D721Med (cell line): ENCODE results near the gene TMTC1.

ENCODE experiments used
- DNase-seq: peaks from one replicate; pipeline ENCODE4 v3.0.0; 2011; ENCODE audit warnings: low spot score; ENCODE audit not compliant: insufficient read length
- FAIRE-seq: peaks from 2 replicates; lab custom pipeline; 2011; peaks lifted over from hg19 to GRCh38; lab: Jason Lieb, UNC
- CTCF ChIP-seq: IDR thresholded peaks from 2 replicates; pipeline ENCODE4 v1.5.1; 2012; ENCODE audit warnings: mild to moderate bottlenecking, control low read depth; ENCODE audit not compliant: insufficient read depth; ENCODE audit errors: missing control alignments

TMTC1 gene

DNA sequence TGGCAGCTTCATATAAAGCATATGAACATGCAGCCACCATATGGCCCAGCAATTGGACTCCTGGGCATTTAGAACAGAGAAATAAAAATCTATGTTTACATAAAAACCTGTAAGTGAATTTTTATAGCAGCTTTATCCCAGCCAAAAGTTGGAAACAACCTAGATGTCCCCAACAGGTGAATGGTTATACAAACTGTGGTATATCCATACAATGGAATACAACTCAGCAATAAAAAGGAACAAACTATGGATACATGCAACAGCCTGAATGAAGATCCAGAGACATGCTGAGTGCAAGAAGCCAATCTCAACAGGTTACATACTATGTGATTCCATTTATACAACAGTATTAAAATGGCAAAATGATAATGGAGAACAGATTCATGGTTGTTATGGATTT lies 3.7 kb downstream of the TMTC1 start:
- TF ChIP-seq CTCF = no peak
- no peak for DNase-seq
- no peak for FAIRE-seq

GRCh38 chr12:29778531-29778930 lies 5.2 kb downstream of the TMTC1 start:
- DNase-seq = no peak
- TF ChIP-seq CTCF = no peak
- no peak for FAIRE-seq

DNA sequence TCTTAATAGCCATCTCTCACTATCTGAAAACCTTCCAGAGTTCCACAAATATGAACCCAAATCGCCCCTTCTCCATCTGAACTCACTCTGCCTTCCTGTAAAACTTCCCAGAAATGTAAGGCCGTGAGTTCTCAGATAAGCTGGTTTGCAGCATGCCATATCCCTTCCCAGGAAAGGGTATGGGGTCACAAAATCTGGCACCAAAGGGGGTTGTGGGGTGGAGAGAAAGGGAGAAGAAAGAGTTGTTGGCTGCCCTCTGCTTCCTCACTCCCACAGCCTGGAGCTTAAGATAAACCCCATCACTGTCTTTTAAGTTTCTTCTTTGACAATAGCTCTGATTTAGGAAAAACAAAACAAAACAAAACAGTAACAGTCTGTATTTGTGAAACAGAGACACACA lies 10.7 kb downstream of the TMTC1 start:
- DNase-seq (no peak), FAIRE-seq (no peak)
- no peak for TF ChIP-seq CTCF

DNA sequence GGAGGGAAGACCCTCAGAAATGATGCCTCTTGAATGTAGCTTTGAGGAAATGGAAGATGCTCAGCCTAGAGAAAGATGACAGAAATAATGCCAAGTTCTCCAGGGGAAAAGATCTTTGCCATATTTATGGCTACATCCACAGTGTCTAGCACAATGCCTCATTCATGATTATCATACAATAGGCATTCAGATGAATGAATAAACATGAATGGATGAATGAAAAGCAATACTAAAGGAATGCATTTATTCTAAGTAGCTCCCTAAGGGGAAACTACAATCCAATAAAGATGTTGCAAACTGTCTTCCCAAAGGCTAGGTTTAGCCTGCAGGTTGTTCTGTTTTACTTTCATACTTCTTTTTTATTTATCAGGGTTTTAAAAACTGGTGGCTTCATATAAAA lies 12.0 kb downstream of the TMTC1 start:
- FAIRE-seq (no peak), DNase-seq (no peak)
- TF ChIP-seq CTCF = no peak

- FAIRE-seq = no peak
- DNase-seq = no peak
- no peak for TF ChIP-seq CTCF
These were observed 12.6 kb downstream of the TMTC1 start for GRCh38 chr12:29771165-29771564.

DNA sequence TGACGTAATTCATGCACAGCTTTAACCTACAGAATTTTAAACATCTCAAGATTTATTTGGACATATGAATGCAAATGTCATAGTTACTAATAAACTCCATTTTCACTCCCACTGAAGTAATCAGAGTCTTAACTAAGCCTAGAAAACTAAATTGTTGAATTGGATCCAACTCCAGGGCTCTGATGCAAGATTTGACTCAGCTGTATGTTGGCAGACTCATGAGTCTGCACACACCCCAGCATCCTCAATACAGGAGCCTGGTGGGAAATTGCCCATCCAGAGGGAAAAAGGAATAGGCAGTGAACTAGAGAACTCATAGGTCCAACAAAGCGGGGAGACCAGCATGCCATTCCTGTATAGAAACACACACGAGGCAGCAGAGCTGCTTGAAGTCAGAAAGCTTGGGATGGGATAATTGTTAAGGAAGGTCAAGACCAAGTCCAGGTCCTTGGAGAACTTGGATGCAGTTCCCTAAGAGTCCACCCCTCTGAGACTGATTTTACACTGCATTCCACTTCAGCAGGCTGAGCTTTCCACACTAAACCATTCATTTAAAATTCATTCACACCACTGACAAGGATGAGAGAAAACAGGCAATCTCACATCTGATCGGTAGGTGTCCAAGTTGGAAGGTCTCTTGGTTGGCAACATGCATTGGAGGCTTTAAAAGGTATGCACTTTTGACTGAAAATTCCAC lies 14.4 kb downstream of the TMTC1 start:
- FAIRE-seq (no peak), DNase-seq (no peak)
- no peak for TF ChIP-seq CTCF

- no peak for DNase-seq
- FAIRE-seq = no peak
- no peak for TF ChIP-seq CTCF
These were observed 15.4 kb downstream of the TMTC1 start for GRCh38 chr12:29768372-29768771.
